Ishikawa (cell line): ENCODE data around the gene C20orf202.

ENCODE experiments used
- CEBPB ChIP-seq: IDR thresholded peaks from 2 replicates; pipeline ENCODE4 v1.6.1; 2012
- CREB1 ChIP-seq: IDR thresholded peaks from 2 replicates; pipeline ENCODE4 v1.6.1; 2012; ENCODE audit warnings: low read depth
- EGR1 ChIP-seq: IDR thresholded peaks from 2 replicates; pipeline ENCODE4 v1.6.1; 2012
- EP300 ChIP-seq: IDR thresholded peaks from 2 replicates; pipeline ENCODE4 v1.6.1; 2012; ENCODE audit warnings: borderline replicate concordance
- FOXM1 ChIP-seq: IDR thresholded peaks from 2 replicates; pipeline ENCODE4 v1.6.1; 2012; ENCODE audit warnings: low read depth, borderline replicate concordance
- NFIC ChIP-seq: IDR thresholded peaks from 2 replicates; pipeline ENCODE4 v1.6.1; 2012
- RAD21 ChIP-seq: IDR thresholded peaks from 2 replicates; pipeline ENCODE4 v1.6.1; 2012; ENCODE audit warnings: low read depth
- REST ChIP-seq: IDR thresholded peaks from 2 replicates; pipeline ENCODE4 v1.6.1; 2012; ENCODE audit warnings: low read depth, mild to moderate bottlenecking
- TAF1 ChIP-seq: IDR thresholded peaks from 2 replicates; pipeline ENCODE4 v1.6.1; 2012; ENCODE audit warnings: low read depth, mild to moderate bottlenecking
- TCF12 ChIP-seq: IDR thresholded peaks from 2 replicates; pipeline ENCODE4 v1.6.1; 2012; ENCODE audit warnings: low read depth
- TEAD4 ChIP-seq: IDR thresholded peaks from 2 replicates; pipeline ENCODE4 v1.6.1; 2012
- YY1 ChIP-seq: IDR thresholded peaks from 2 replicates; pipeline ENCODE4 v1.6.1; 2012; ENCODE audit warnings: low read depth
- ZBTB7A ChIP-seq: IDR thresholded peaks from 2 replicates; pipeline ENCODE4 v1.6.1; 2012; ENCODE audit warnings: low read depth
- TF ChIP-seq, protein P1 (sequence below): IDR thresholded peaks from 2 replicates; pipeline ENCODE4 v1.6.1; 2012
- TF ChIP-seq, protein P2 (sequence below): IDR thresholded peaks from 2 replicates; pipeline ENCODE4 v1.6.1; 2012

Gene C20orf202

DNA sequence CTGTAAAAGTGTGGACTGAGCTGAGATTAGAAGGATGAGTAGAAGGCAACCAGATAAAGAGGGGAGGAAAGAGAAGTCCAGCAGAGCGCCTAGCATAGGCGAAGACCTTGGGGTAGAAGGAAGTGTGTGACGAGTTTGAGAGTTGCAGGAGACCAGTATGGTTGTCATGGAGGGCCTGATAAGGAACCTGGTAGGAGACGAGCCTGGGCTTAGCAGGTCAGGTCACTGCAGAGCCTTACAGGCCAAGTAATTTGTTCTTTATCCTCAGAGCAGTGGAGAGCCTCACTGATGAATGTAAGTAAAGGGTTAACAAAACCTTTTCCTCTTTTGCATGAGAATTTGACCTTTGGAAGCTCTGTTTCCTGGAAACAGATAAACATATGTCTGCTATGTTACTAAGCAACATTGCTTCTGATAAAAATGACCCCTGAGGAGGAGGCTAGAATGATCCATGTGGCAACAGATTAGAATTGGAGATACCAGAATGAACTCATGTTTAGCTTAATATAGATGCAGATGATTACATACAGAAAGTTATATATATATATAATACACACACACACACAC, 15.6 kb upstream of the C20orf202 start:
- no peak for TF ChIP-seq NFIC
- TF ChIP-seq, protein P1, sequence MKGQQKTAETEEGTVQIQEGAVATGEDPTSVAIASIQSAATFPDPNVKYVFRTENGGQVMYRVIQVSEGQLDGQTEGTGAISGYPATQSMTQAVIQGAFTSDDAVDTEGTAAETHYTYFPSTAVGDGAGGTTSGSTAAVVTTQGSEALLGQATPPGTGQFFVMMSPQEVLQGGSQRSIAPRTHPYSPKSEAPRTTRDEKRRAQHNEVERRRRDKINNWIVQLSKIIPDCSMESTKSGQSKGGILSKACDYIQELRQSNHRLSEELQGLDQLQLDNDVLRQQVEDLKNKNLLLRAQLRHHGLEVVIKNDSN, result no peak
- no peak for TF ChIP-seq FOXM1
- TF ChIP-seq YY1, result no peak
- no peak for TF ChIP-seq CREB1
- no peak for TF ChIP-seq CEBPB
- TF ChIP-seq REST, result no peak

- TF ChIP-seq EGR1, result no peak
Observed at GRCh38 chr20:1188347-1188746, 14.9 kb upstream of the C20orf202 start.

- TF ChIP-seq, protein P2, sequence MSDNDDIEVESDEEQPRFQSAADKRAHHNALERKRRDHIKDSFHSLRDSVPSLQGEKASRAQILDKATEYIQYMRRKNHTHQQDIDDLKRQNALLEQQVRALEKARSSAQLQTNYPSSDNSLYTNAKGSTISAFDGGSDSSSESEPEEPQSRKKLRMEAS, result no peak
- TF ChIP-seq, protein P1, result no peak
- TF ChIP-seq CREB1 (no peak), TCF12 (no peak), EGR1 (no peak), CEBPB (no peak), REST (no peak), TAF1 (no peak), YY1 (no peak), NFIC (no peak), FOXM1 (no peak)
Observed at GRCh38 chr20:1189827-1190226, 13.4 kb upstream of the C20orf202 start.

DNA sequence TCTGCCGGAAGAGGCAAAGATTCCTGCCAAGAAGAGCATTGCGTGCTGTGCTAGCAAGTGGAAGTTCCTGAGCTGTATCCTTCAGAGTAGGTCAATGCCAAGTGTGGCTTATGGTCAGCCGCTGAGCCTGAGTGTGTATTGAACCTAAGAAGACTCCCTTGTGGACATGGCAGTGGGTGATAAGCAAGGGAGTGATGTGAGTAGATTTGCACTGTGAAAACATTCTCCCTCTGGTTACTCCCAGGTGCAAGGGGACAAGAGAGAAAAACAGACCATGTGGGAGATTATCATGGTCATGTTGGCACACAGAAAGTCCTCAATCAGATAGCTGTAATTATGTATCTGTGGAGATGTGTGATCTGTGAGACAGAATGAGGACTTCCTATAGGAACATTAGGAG, 12.4 kb upstream of the C20orf202 start:
- TF ChIP-seq RAD21 (no peak), CREB1 (no peak), REST (no peak), YY1 (no peak), TCF12 (no peak), FOXM1 (no peak), CEBPB (no peak), NFIC (no peak), TAF1 (no peak), ZBTB7A (no peak), EP300 (no peak), EGR1 (no peak), TEAD4 (no peak)
- TF ChIP-seq, protein P1, result no peak
- TF ChIP-seq, protein P2, result no peak

GRCh38 chr20:1191299-1191698, 12.0 kb upstream of the C20orf202 start:
- no peak for TF ChIP-seq ZBTB7A
- TF ChIP-seq CREB1, result no peak
- TF ChIP-seq FOXM1, result no peak
- no peak for TF ChIP-seq NFIC
- TF ChIP-seq CEBPB, result no peak
- TF ChIP-seq TEAD4, result no peak
- no peak for TF ChIP-seq EP300
- TF ChIP-seq REST, result no peak
- TF ChIP-seq, protein P2, result no peak
- TF ChIP-seq TCF12, result no peak
- TF ChIP-seq YY1, result no peak
- no peak for TF ChIP-seq TAF1
